ENCODE results near the gene MMP20.
"Not testable (repeated sequence)": the region's sequence is repeated elsewhere in the genome, so short reads cannot be mapped to it uniquely, and the experiment has no call there.

Gene MMP20

GRCh38 chr11:102625177-102625576 lies at the start of gene MMP20:
MMP20 (minus strand) TSS chr11:102625332; CDS start chr11:102625319, 13 bp downstream.
- DNase-seq: no peak

- no peak for DNase-seq
Measured at GRCh38 chr11:102669664-102670063, 44.5 kb upstream of the MMP20 start.

GRCh38 chr11:102666331-102666957 lies 41.3 kb upstream of the MMP20 start:
- no peak for DNase-seq

GRCh38 chr11:102664001-102664752 lies 39.0 kb upstream of the MMP20 start:
- no peak for DNase-seq

- DNase-seq: no peak
Measured at GRCh38 chr11:102662607-102663006, 37.5 kb upstream of the MMP20 start.

GRCh38 chr11:102661040-102661439 lies 35.9 kb upstream of the MMP20 start:
- no peak for DNase-seq

GRCh38 chr11:102656528-102656927 lies 31.4 kb upstream of the MMP20 start:
- no peak for DNase-seq

GRCh38 chr11:102655547-102655946 lies 30.4 kb upstream of the MMP20 start:
- DNase-seq: no peak

GRCh38 chr11:102654761-102655160 lies 29.6 kb upstream of the MMP20 start:
- no peak for DNase-seq

GRCh38 chr11:102653744-102654291 lies 28.7 kb upstream of the MMP20 start:
- DNase-seq: no peak

GRCh38 chr11:102647430-102647829 lies 22.3 kb upstream of the MMP20 start:
- no peak for DNase-seq

- no peak for DNase-seq
Measured at GRCh38 chr11:102643941-102644340, 18.8 kb upstream of the MMP20 start.

- no peak for DNase-seq
Measured at GRCh38 chr11:102640946-102641345, 15.8 kb upstream of the MMP20 start.

GRCh38 chr11:102639656-102640055 lies 14.5 kb upstream of the MMP20 start:
- no peak for DNase-seq

- DNase-seq: no peak
Measured at GRCh38 chr11:102637731-102638130, 12.6 kb upstream of the MMP20 start.

GRCh38 chr11:102633385-102634026 lies 8.4 kb upstream of the MMP20 start:
- DNase-seq: no peak

GRCh38 chr11:102632026-102632425 lies 6.9 kb upstream of the MMP20 start:
- DNase-seq: no peak

- no peak for DNase-seq
Measured at GRCh38 chr11:102630598-102631448, 5.7 kb upstream of the MMP20 start.

- DNase-seq: not testable (repeated sequence)
Measured at GRCh38 chr11:102629908-102630307, 4.8 kb upstream of the MMP20 start.

GRCh38 chr11:102626676-102627075 lies 1.5 kb upstream of the MMP20 start:
- no peak for DNase-seq

GRCh38 chr11:102623998-102624397 lies 1.1 kb downstream of the MMP20 start:
- DNase-seq: no peak

- no peak for DNase-seq
Measured at GRCh38 chr11:102623128-102623527, 2.0 kb downstream of the MMP20 start.

- no peak for DNase-seq
Measured at GRCh38 chr11:102622258-102622657, 2.9 kb downstream of the MMP20 start.
